Liver (tissue), 9 donors: ENCODE results near the gene HCFC1. TPM values are rescaled to one million over a fixed set of nuclear protein-coding genes. Genes with fewer than 3 reads are reported as not detected.

ENCODE experiments used
- DNase-seq: peaks from one replicate; pipeline ENCODE4 v3.0.0-alpha.2; 2017; ENCODE audit warnings: low spot score
- H3K27ac ChIP-seq, 2 donors: one replicate each; pipeline ENCODE4 v1.7.0; 2013; ENCODE audit warnings: inconsistent platforms in 2 of 2, low read length in 2 of 2, control low read depth in 1 of 2, low read depth in 1 of 2, mild to moderate bottlenecking in 1 of 2
- H3K27me3 ChIP-seq, 4 donors: one replicate each; pipeline versions ENCODE4 v1.6.1 to v1.7.0; 2013; ENCODE audit warnings: low read length in 3 of 4, inconsistent platforms in 1 of 4, mild to moderate bottlenecking in 1 of 4, moderate library complexity in 1 of 4; ENCODE audit not compliant: control insufficient read depth in 4 of 4, insufficient read depth in 4 of 4
- H3K36me3 ChIP-seq, 4 donors: one replicate each; pipeline versions ENCODE4 v1.6.1 to v1.7.0; 2013; ENCODE audit warnings: low read length in 3 of 4, mild to moderate bottlenecking in 3 of 4, low read depth in 1 of 4, moderate library complexity in 1 of 4; ENCODE audit not compliant: control insufficient read depth in 4 of 4, insufficient read depth in 3 of 4
- H3K4me1 ChIP-seq, 4 donors: one replicate each; pipeline versions ENCODE4 v1.6.1 to v1.7.0; 2013; ENCODE audit warnings: low read length in 3 of 4, mild to moderate bottlenecking in 3 of 4, moderate library complexity in 1 of 4; ENCODE audit not compliant: control insufficient read depth in 4 of 4, insufficient read depth in 4 of 4
- H3K4me3 ChIP-seq, 3 donors: one replicate each; pipeline versions ENCODE4 v1.6.1 to v1.7.0; 2013; ENCODE audit warnings: low read length in 3 of 3, control low read depth in 1 of 3, low read depth in 1 of 3, mild to moderate bottlenecking in 1 of 3
- H3K9ac ChIP-seq, 2 donors: one replicate each; pipeline ENCODE4 v1.7.0; 2013; ENCODE audit warnings: low read length in 2 of 2, mild to moderate bottlenecking in 2 of 2, moderate library complexity in 2 of 2, control low read depth in 1 of 2, low read depth in 1 of 2
- H3K9me3 ChIP-seq, 4 donors: one replicate each; pipeline versions ENCODE4 v1.6.1 to v1.7.0; 2013; ENCODE audit warnings: low read length in 3 of 4; ENCODE audit not compliant: control insufficient read depth in 4 of 4
- EGR1 ChIP-seq, 2 donors: IDR thresholded peaks; 2 replicates each; pipeline ENCODE4 v1.6.1; 2016 to 2018; ENCODE audit warnings: antibody characterized with exemption in 2 of 2, low read depth in 2 of 2
- FOXA1 ChIP-seq: IDR thresholded peaks from 2 replicates; pipeline ENCODE4 v1.6.1; 2016; ENCODE audit warnings: antibody characterized with exemption
- HNF4A ChIP-seq, 2 donors: conservative IDR thresholded peaks; 2 replicates each; pipeline ENCODE4 v1.6.1; 2016; ENCODE audit warnings: antibody characterized with exemption in 2 of 2, mild to moderate bottlenecking in 2 of 2
- HNF4G ChIP-seq: IDR thresholded peaks from 2 replicates; pipeline ENCODE4 v1.6.1; 2016; ENCODE audit warnings: antibody characterized with exemption
- RXRA ChIP-seq, 2 donors: IDR thresholded peaks; 2 replicates each; pipeline ENCODE4 v1.6.1; 2017 to 2018; ENCODE audit warnings: antibody characterized with exemption in 2 of 2, mild to moderate bottlenecking in 1 of 2
- YY1 ChIP-seq: IDR thresholded peaks from 2 replicates; pipeline ENCODE4 v1.6.1; 2016; ENCODE audit warnings: antibody characterized with exemption, mild to moderate bottlenecking
- WGBS: extraction: QIAGEN DNeasy Blood & Tissue Kit; methylation state at CpG from one replicate; pipeline ENCODE4 v1.1.7; 2013; 5-methylcytosine and 5-hydroxymethylcytosine counted together
- polyA plus RNA-seq, 2 donors: library from polyadenylated mRNA; stranded (reverse) in 1 of 2; unstranded in 1 of 2; fragments of 200-250 nt in 1 of 2; fragments of >200 nt in 1 of 2; fragmentation: Nextera tagmentation in 1 of 2; extraction: Ambion mirVana in 1 of 2; gene quantifications; one replicate each; pipeline versions ENCODE4 v1.2.1 to v1.2.3, GENCODE V29; 2013 to 2015
- total RNA-seq, 2 donors: library from RNA; depleted of rRNA; stranded (reverse); fragments of >200 nt; gene quantifications; one replicate each; pipeline ENCODE4 v1.2.3, GENCODE V29; 2014
- TF ChIP-seq, protein P1 (sequence below): IDR thresholded peaks from 2 replicates; pipeline ENCODE4 v1.6.1; 2016; ENCODE audit warnings: antibody characterized with exemption
- TF ChIP-seq, protein P2 (sequence below): IDR thresholded peaks from 2 replicates; pipeline ENCODE4 v1.6.1; 2016; ENCODE audit warnings: antibody characterized with exemption
- TF ChIP-seq, protein P3 (sequence below): IDR thresholded peaks from 2 replicates; pipeline ENCODE4 v1.6.1; 2016; ENCODE audit warnings: antibody characterized with exemption, mild to moderate bottlenecking
- TF ChIP-seq, protein P4 (sequence below): IDR thresholded peaks from 2 replicates; pipeline ENCODE4 v1.6.1; 2016; ENCODE audit warnings: antibody characterized with exemption
- donor health status: healthy.
- donor health status: healthy.
- donor health status: healthy.
- donor health status: healthy.
- donor health status: healthy.

HCFC1 gene
- total and polyA plus RNA-seq, 4 donors: 7.9 to 26.9 (median 13.9) TPM

- H3K9me3 ChIP-seq: no peaks in the 10 kb centered on the region
- no peaks in the 10 kb centered on the region for H3K27me3 ChIP-seq
- peak overlapping the region in 1 of 2 donors; percentile 86 for H3K27ac ChIP-seq
- DNase-seq: no peak
- TF ChIP-seq, protein P1, sequence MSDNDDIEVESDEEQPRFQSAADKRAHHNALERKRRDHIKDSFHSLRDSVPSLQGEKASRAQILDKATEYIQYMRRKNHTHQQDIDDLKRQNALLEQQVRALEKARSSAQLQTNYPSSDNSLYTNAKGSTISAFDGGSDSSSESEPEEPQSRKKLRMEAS: no peak
- WGBS: 81% methylated on average over 11 of the region's 11 CpGs
- peaks cover 0 to 7% (median 4%) of the 10 kb centered on the region in 4 donors for H3K36me3 ChIP-seq
- no peak overlapping the region for H3K4me3 ChIP-seq
- peaks cover 2 to 24% (median 12%) of the 10 kb centered on the region in 4 donors for H3K4me1 ChIP-seq
- no peak overlapping the region for H3K9ac ChIP-seq
Observed at GRCh38 chrX:154021131-154021611, 49.6 kb upstream of the HCFC1 start.

- DNase-seq: no peak
- Histone ChIP-seq H3K27me3 (no peaks in the 10 kb centered on the region), H3K9ac (no peak overlapping the region), H3K36me3 (peaks cover 0 to 9% (median 4%) of the 10 kb centered on the region in 4 donors), H3K4me1 (peaks cover 2 to 24% (median 12%) of the 10 kb centered on the region in 4 donors), H3K27ac (peak overlapping the region; percentile 79 to 86), H3K9me3 (no peaks in the 10 kb centered on the region), H3K4me3 (peak overlapping the region in 2 of 3 donors; percentile 68 to 82)
- WGBS: 64% methylated on average over 9 of the region's 9 CpGs
- TF ChIP-seq HNF4A (conservative IDR thresholded peaks at IDR 0.05): no peak
- TF ChIP-seq RXRA (IDR thresholded peaks at IDR 0.05): no peak
- TF ChIP-seq, protein P2, sequence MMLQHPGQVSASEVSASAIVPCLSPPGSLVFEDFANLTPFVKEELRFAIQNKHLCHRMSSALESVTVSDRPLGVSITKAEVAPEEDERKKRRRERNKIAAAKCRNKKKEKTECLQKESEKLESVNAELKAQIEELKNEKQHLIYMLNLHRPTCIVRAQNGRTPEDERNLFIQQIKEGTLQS: no peak
- TF ChIP-seq HNF4G: no peak
- no peak for TF ChIP-seq YY1
- TF ChIP-seq, protein P3, sequence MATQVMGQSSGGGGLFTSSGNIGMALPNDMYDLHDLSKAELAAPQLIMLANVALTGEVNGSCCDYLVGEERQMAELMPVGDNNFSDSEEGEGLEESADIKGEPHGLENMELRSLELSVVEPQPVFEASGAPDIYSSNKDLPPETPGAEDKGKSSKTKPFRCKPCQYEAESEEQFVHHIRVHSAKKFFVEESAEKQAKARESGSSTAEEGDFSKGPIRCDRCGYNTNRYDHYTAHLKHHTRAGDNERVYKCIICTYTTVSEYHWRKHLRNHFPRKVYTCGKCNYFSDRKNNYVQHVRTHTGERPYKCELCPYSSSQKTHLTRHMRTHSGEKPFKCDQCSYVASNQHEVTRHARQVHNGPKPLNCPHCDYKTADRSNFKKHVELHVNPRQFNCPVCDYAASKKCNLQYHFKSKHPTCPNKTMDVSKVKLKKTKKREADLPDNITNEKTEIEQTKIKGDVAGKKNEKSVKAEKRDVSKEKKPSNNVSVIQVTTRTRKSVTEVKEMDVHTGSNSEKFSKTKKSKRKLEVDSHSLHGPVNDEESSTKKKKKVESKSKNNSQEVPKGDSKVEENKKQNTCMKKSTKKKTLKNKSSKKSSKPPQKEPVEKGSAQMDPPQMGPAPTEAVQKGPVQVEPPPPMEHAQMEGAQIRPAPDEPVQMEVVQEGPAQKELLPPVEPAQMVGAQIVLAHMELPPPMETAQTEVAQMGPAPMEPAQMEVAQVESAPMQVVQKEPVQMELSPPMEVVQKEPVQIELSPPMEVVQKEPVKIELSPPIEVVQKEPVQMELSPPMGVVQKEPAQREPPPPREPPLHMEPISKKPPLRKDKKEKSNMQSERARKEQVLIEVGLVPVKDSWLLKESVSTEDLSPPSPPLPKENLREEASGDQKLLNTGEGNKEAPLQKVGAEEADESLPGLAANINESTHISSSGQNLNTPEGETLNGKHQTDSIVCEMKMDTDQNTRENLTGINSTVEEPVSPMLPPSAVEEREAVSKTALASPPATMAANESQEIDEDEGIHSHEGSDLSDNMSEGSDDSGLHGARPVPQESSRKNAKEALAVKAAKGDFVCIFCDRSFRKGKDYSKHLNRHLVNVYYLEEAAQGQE: no peak
- TF ChIP-seq, protein P4, sequence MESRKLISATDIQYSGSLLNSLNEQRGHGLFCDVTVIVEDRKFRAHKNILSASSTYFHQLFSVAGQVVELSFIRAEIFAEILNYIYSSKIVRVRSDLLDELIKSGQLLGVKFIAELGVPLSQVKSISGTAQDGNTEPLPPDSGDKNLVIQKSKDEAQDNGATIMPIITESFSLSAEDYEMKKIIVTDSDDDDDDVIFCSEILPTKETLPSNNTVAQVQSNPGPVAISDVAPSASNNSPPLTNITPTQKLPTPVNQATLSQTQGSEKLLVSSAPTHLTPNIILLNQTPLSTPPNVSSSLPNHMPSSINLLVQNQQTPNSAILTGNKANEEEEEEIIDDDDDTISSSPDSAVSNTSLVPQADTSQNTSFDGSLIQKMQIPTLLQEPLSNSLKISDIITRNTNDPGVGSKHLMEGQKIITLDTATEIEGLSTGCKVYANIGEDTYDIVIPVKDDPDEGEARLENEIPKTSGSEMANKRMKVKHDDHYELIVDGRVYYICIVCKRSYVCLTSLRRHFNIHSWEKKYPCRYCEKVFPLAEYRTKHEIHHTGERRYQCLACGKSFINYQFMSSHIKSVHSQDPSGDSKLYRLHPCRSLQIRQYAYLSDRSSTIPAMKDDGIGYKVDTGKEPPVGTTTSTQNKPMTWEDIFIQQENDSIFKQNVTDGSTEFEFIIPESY: no peak
- TF ChIP-seq FOXA1: no peak
- no peak for TF ChIP-seq EGR1 (IDR thresholded peaks at IDR 0.05; ENCODE audit: low read depth in 2 of 2)
Observed at GRCh38 chrX:154020536-154021115, 49.0 kb upstream of the HCFC1 start.
